Hepatocyte (in vitro differentiated cells): ENCODE results near the gene NSUN7. TPM values are rescaled to one million over a fixed set of nuclear protein-coding genes. Genes with fewer than 3 reads are reported as not detected.
A peak's percentile ranks its signal among the peaks of the same experiment; 100 is the strongest.

ENCODE experiments used
- DNase-seq: peaks from one replicate; pipeline ENCODE4 v3.0.0-alpha.2; 2016; ENCODE audit warnings: low spot score
- H2AFZ ChIP-seq: fragments of 200-600 bp; sonication (generic); 2 replicates; pipeline ENCODE4 v1.6.0; 2016; ENCODE audit warnings: antibody characterized with exemption, mild to moderate bottlenecking
- H3K27ac ChIP-seq: fragments of 200-600 bp; sonication (generic); 2 replicates; pipeline ENCODE4 v1.5.1; 2016; ENCODE audit warnings: mild to moderate bottlenecking
- H3K27me3 ChIP-seq: fragments of 200-600 bp; sonication (generic); 2 replicates; pipeline ENCODE4 v1.6.1; 2016
- H3K36me3 ChIP-seq: fragments of 200-600 bp; sonication (generic); replicated peaks from 2 replicates; pipeline ENCODE4 v1.5.1; 2016; ENCODE audit warnings: low read depth; ENCODE audit not compliant: insufficient read depth
- H3K4me1 ChIP-seq: fragments of 200-600 bp; sonication (generic); 2 replicates; pipeline ENCODE4 v1.5.1; 2016; ENCODE audit warnings: mild to moderate bottlenecking, moderate library complexity; ENCODE audit not compliant: insufficient read depth
- H3K4me2 ChIP-seq: fragments of 200-600 bp; sonication (generic); 2 replicates; pipeline ENCODE4 v1.6.0; 2016
- H3K4me3 ChIP-seq: fragments of 200-600 bp; sonication (generic); 2 replicates; pipeline ENCODE4 v1.5.1; 2016; ENCODE audit warnings: mild to moderate bottlenecking
- H3K79me2 ChIP-seq: fragments of 200-600 bp; sonication (generic); 2 replicates; pipeline ENCODE4 v1.6.0; 2017; ENCODE audit warnings: mild to moderate bottlenecking
- H3K9me2 ChIP-seq: fragments of 200-600 bp; sonication (generic); replicated peaks from 2 replicates; pipeline ENCODE4 v1.6.0; 2017; ENCODE audit warnings: mild to moderate bottlenecking; ENCODE audit not compliant: insufficient read depth
- H3K9me3 ChIP-seq: fragments of 200-600 bp; sonication (generic); 2 replicates; pipeline ENCODE4 v1.5.1; 2016; ENCODE audit warnings: low read depth, mild to moderate bottlenecking
- H4K20me1 ChIP-seq: fragments of 200-600 bp; sonication (generic); 2 replicates; pipeline ENCODE4 v1.6.0; 2016; ENCODE audit warnings: mild to moderate bottlenecking; ENCODE audit not compliant: insufficient read depth, poor library complexity, severe bottlenecking
- EZH2 ChIP-seq: fragments of 200-600 bp; sonication (generic); IDR thresholded peaks from 2 replicates; pipeline ENCODE4 v1.6.1; 2016; ENCODE audit warnings: antibody characterized with exemption, mild to moderate bottlenecking, borderline replicate concordance
- EZH2phosphoT487 ChIP-seq: fragments of 200-600 bp; sonication (generic); IDR thresholded peaks from one replicate; pipeline ENCODE4 v1.6.1; 2018; ENCODE audit warnings: antibody characterized with exemption, mild to moderate bottlenecking, low read depth, moderate library complexity; ENCODE audit not compliant: unreplicated experiment, severe bottlenecking
- WGBS: methylation state at CpG from one replicate; pipeline ENCODE4 v1.1.6; 2016; ENCODE audit warnings: low lambda C conversion rate; ENCODE audit errors: missing lambda C conversion rate; 5-methylcytosine and 5-hydroxymethylcytosine counted together
- polyA plus RNA-seq: library from polyadenylated mRNA; unstranded; fragments of >200 nt; fragmentation: Nextera tagmentation; extraction: Ambion mirVana; gene quantifications from 2 replicates; pipeline ENCODE4 v1.2.1, GENCODE V29; 2016
- total RNA-seq: library from RNA; depleted of rRNA; stranded (reverse); fragments of >200 nt; gene quantifications from 2 replicates; pipeline ENCODE4 v1.2.3, GENCODE V29; 2014
- TF ChIP-seq, protein P1 (sequence below): fragments of 200-600 bp; sonication (generic); IDR thresholded peaks from 2 replicates; pipeline ENCODE4 v1.5.1; 2016; ENCODE audit warnings: antibody characterized with exemption, mild to moderate bottlenecking; ENCODE audit not compliant: poor library complexity

NSUN7 gene
- total and polyA plus RNA-seq, 2 experiments from 2014 or later: 4.6 to 8.0 TPM

DNA sequence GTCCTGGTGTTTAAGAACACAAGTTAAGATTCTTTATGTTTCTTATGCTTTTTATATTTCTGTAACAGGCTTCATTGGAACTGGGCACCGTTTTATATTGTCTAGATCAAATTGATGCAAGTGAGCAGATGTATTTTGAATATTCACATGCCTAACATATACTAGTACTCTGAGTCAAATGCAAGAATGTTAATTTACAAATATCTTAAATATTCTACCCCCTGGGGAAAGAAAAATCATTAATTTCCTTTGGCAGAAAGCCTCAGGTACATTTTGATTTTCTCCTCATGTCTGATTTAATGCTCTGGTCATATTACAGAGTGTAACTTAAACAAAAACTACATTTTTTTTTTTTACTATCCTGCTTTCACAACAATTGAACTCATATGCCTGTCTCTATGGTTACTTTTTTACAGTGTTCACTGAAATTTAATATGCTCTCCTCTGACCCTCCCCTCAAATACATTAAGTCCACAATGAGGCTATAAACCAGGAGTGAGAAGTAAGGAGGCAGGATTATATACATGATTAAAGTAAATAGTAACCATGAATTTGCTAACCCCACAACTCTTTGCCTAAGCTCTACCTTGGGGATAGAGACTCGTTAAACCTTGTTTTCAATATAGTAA, 2.4 kb upstream of the NSUN7 start:
- TF ChIP-seq, protein P1, sequence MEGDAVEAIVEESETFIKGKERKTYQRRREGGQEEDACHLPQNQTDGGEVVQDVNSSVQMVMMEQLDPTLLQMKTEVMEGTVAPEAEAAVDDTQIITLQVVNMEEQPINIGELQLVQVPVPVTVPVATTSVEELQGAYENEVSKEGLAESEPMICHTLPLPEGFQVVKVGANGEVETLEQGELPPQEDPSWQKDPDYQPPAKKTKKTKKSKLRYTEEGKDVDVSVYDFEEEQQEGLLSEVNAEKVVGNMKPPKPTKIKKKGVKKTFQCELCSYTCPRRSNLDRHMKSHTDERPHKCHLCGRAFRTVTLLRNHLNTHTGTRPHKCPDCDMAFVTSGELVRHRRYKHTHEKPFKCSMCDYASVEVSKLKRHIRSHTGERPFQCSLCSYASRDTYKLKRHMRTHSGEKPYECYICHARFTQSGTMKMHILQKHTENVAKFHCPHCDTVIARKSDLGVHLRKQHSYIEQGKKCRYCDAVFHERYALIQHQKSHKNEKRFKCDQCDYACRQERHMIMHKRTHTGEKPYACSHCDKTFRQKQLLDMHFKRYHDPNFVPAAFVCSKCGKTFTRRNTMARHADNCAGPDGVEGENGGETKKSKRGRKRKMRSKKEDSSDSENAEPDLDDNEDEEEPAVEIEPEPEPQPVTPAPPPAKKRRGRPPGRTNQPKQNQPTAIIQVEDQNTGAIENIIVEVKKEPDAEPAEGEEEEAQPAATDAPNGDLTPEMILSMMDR: no peak
- no peak for TF ChIP-seq EZH2phosphoT487
- TF ChIP-seq EZH2: no peak
- no peaks in the 10 kb centered on the region for H3K36me3 ChIP-seq
- no peak overlapping the region for H3K27ac ChIP-seq

DNA sequence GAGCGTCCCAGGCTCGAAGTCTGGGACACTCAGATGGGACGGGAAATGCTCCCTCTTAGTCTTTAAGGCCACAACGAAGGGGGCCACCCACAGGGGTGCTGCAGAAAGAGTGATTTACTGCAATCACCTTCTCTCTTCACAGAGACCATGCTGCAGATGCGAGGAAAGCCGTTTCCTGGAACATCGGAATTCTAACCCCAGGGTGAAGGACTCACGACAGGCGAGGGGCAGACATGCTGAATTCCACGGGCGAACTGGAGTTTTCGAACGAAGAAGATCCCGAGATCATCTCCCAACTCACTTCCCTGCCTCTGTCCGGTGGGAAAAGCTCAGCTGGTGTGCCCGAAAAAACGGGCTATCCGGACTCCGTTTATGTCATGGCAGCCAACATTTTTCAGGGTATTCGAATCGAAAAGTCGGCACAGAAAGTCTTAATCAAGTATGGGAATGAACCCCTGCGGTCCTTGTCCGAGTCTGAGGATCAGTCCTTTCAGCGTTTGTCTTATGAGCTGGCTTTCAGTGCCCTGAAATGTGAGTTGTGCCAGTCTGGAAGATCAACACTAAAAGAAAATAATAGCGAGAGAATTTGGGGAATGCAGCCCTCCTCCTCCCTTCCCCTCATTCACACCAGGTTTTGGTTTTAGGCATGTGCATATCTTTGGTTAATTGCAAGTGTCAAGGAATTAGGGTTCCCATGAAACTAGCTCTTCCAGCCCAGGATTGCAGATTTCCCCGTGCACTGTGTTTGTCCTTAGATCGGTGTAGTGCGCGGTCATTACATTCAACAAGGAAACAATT, 905 bp downstream of the NSUN7 start:
- 6% methylated on average over 30 of the region's 30 CpGs for WGBS
- peak overlapping the region; percentile 92 for H2AFZ ChIP-seq

More for the DNA sequence above, 2.4 kb upstream of the NSUN7 start:
- Histone ChIP-seq H3K9me3 (no peaks in the 10 kb centered on the region), H3K4me2 (no peak overlapping the region), H4K20me1 (no peaks in the 10 kb centered on the region), H3K27me3 (no peaks in the 10 kb centered on the region), H2AFZ (no peak overlapping the region), H3K79me2 (peaks cover 13% of the 10 kb centered on the region), H3K9me2 (no peaks in the 10 kb centered on the region), H3K4me3 (no peak overlapping the region), H3K4me1 (peaks cover 13% of the 10 kb centered on the region)
- DNase-seq: no peak
- 48% methylated on average over 2 of the region's 2 CpGs for WGBS

DNA sequence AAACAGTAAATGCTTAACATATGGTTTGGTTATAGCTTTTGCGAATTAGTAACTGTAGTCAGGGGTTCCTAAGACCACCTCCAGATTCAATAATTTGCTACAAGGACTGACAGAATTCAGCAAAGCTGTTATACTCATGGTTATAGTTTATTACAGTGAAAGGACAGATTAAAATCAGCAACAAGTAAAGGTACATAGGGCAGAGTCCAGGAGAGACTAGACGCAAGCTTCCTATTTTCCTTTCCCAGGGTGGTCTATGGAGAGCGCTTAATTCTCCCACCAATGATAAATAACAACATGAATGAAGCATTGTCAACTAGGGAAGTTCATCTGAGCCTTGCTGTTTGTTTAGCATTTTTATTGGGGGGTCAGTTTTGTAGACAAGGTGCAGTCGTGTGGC, 5.9 kb downstream of the NSUN7 start:
- Histone ChIP-seq H3K4me1 (peaks cover 15% of the 10 kb centered on the region), H4K20me1 (no peaks in the 10 kb centered on the region), H3K9me3 (no peaks in the 10 kb centered on the region), H3K79me2 (peaks cover 20% of the 10 kb centered on the region), H3K4me3 (no peak overlapping the region), H3K27ac (no peak overlapping the region), H3K36me3 (no peaks in the 10 kb centered on the region), H3K9me2 (no peaks in the 10 kb centered on the region), H3K27me3 (no peaks in the 10 kb centered on the region), H3K4me2 (no peak overlapping the region), H2AFZ (no peak overlapping the region)
- TF ChIP-seq, protein P1: no peak
- TF ChIP-seq EZH2phosphoT487 (no peak), EZH2 (no peak)
- DNase-seq: no peak
- WGBS: 79% methylated on average over 4 of the region's 4 CpGs

More for the DNA sequence above, 905 bp downstream of the NSUN7 start:
- TF ChIP-seq, protein P1: no peak
- TF ChIP-seq EZH2phosphoT487: no peak
- no peak for TF ChIP-seq EZH2
- H3K27ac ChIP-seq: peak overlapping the region; percentile 87
- peak; percentile 34 for DNase-seq
- H3K27me3 ChIP-seq: no peaks in the 10 kb centered on the region
- H3K9me3 ChIP-seq: no peaks in the 10 kb centered on the region
- H3K4me3 ChIP-seq: peak overlapping the region; percentile 75
- H3K4me1 ChIP-seq: peaks cover 19% of the 10 kb centered on the region
- H3K36me3 ChIP-seq: no peaks in the 10 kb centered on the region
- peaks cover 22% of the 10 kb centered on the region for H3K79me2 ChIP-seq
- peak overlapping the region; percentile 86 for H3K4me2 ChIP-seq
- H4K20me1 ChIP-seq: no peaks in the 10 kb centered on the region
- no peaks in the 10 kb centered on the region for H3K9me2 ChIP-seq
